GM18909 (cell line): ENCODE results near the gene UNC5C.

Experiments
- ATAC-seq: cut with Tn5 transposase; IDR thresholded peaks from one replicate; pipeline ENCODE4 v1.9.1; 2021; ENCODE audit warnings: mild to moderate bottlenecking; ENCODE audit not compliant: unreplicated experiment, poor library complexity

The UNC5C gene

GRCh38 chr4:95238554-95238953 lies 310.2 kb downstream of the UNC5C start:
- no peak for ATAC-seq

DNA sequence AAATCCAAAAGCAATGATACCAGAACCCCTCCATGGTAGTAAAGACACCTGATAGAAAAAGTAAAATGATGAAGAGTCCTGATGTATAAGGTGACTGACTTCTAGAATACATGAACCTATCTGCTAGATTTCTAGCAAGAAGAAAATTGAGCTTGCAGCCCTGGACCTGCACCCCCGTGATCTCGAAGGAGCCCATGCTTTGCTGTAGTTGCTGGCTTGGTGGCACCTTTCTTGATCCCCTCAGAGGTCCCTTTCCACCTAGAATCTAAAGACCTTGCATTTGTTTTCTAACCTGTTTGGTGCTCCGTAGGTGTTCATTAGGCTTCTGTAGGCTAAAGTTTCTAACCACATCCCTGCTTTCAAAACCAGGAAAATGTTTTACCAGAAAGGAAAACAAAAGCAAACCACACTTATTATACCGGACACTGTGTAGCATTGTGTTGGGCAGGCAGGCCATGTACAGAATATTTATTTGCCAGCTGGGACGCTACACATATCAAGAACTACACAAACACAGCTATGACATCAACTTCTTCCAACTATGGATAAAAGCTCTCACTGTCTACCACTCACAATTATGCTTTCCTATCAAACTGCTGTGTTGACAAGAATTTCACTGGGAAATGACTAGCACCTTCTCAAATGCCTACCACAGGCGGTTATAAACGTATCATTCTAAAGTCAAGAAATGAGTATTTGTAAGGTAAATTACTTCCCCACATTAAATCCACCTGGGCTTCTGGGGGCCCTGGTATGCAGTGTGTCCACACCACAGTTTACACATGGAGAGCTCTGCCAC lies 316.2 kb downstream of the UNC5C start:
- no peak for ATAC-seq

DNA sequence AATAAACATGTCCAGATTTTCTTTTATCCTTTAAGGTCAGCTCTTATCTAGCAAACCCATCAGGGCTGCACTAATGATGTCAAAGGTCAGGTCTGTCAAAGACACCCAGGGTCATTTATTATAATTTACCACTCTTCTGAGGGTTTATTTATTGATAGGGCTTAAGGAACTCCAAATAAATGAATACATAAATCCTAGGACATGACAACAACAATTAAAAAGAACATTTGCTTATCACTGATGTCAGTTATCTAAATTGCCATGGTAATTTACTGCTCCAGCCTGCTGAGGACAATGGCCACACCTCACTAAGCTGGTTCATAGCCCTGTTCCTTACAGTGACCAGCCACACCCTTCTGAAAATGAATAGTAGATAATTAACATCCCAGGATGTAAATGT lies 317.1 kb downstream of the UNC5C start:
- ATAC-seq: no peak

- ATAC-seq: no peak
Observed at GRCh38 chr4:95225849-95226248, 322.9 kb downstream of the UNC5C start.

GRCh38 chr4:95224402-95224801 lies 324.4 kb downstream of the UNC5C start:
- no peak for ATAC-seq

- ATAC-seq: no peak
Observed at GRCh38 chr4:95220205-95221175, 328.3 kb downstream of the UNC5C start.

- no peak for ATAC-seq
Observed at GRCh38 chr4:95219109-95219508, 329.7 kb downstream of the UNC5C start.

DNA sequence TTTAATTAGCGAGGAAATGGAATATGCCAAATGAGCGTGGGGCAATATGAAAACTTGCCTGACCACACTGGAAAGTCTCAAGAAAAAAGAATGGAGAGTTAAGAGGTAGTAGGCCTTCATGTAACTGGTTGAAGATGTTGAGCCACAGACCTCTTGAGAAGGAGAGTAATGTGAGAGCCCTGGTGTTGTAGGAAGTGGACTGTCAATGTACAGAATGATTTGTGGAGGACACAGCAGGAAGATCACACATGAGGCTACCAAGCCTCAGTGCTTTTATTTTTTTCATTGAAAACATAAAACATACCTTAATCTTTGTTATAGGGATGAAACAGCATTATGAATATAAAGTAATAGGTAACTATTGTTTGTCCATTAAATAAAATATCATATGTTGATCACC lies 331.6 kb downstream of the UNC5C start:
- ATAC-seq: no peak

GRCh38 chr4:95216636-95217035 lies 332.1 kb downstream of the UNC5C start:
- ATAC-seq: no peak

GRCh38 chr4:95215991-95216605 lies 332.7 kb downstream of the UNC5C start:
- no peak for ATAC-seq

- no peak for ATAC-seq
Observed at GRCh38 chr4:95215043-95215442, 333.7 kb downstream of the UNC5C start.

- no peak for ATAC-seq
Observed at GRCh38 chr4:95214408-95214807, 334.4 kb downstream of the UNC5C start.

GRCh38 chr4:95213366-95213765 lies 335.4 kb downstream of the UNC5C start:
- no peak for ATAC-seq

DNA sequence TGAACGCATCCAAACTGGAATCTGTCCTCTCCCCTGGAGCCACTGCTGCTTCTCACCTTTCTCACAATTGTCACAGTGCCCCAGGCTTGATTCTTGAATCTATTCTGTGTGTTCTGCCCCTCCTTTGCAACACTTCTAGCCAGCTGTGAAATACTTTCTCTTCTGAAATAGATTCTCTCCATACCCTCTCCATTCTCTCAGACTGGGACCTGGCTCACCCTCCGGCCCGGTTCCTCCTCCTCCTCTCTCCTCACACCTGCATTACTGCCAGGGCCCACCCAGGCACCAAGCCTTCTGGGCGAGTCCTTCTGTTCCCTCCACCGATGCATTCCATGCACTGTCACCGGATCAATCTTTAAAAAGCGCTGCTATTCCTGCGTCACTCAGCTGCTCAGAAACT lies 336.1 kb downstream of the UNC5C start:
- no peak for ATAC-seq

DNA sequence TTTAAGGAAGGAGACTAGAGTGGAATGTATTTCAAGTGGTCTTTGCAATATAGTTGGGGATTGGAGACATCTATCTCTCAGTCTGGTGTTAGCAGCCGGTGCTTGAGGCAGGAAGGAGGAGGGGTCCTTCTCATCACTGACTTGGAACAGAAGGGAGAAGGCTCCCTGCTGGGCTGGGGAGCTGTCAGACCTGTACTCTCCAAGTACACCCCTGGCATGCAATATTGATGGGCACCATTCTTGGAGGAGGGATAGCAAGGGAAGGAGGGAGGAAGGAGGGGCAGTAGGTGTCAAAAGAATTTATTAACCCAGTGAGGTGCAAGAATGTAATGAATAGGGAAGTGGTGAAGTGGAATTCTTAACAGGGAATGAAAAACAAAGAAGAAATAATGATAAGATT lies 338.8 kb downstream of the UNC5C start:
- no peak for ATAC-seq

- ATAC-seq: no peak
Observed at GRCh38 chr4:95204873-95205272, 343.9 kb downstream of the UNC5C start.

GRCh38 chr4:95204267-95204844 lies 344.4 kb downstream of the UNC5C start:
- no peak for ATAC-seq

- no peak for ATAC-seq
Observed at GRCh38 chr4:95198961-95199360, 349.8 kb downstream of the UNC5C start.

- no peak for ATAC-seq
Observed at GRCh38 chr4:95197353-95197752, 351.4 kb downstream of the UNC5C start.

GRCh38 chr4:95193391-95194224 lies 355.2 kb downstream of the UNC5C start:
- ATAC-seq: no peak
